ENCODE data around the gene TRNP1.
"Not testable (repeated sequence)": the region's sequence is repeated elsewhere in the genome, so short reads cannot be mapped to it uniquely, and the experiment has no call there.

TRNP1 gene, protein sequence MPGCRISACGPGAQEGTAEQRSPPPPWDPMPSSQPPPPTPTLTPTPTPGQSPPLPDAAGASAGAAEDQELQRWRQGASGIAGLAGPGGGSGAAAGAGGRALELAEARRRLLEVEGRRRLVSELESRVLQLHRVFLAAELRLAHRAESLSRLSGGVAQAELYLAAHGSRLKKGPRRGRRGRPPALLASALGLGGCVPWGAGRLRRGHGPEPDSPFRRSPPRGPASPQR
- 0 to 0.88 (median 0.40) reads per million in 9 experiments for total RNA-seq

GRCh38 chr1:26993237-26994019 lies at the start of gene TRNP1:
Gene TRNP1 (plus strand): TSS chr1:26993692. CDS start chr1:26993787, 95 bp downstream.
- Mint-ChIP-seq H3K27me3 (peaks cover 47 to 79% of the 10 kb centered on the region in 2 donors), H3K4me1 (ENCODE audit: low read depth in 2 of 2) (peaks cover 11 to 15% of the 10 kb centered on the region in 2 donors), H3K9me3 (no peaks in the 10 kb centered on the region), H3K4me3 (peak within 1 kb of the TSS; percentile 79 to 80), H3K36me3 (ENCODE audit: insufficient read depth) (no peaks in the 10 kb centered on the region), H3K27ac (peak within 1 kb of the TSS in 1 of 2 donors; percentile 20)
- peak; percentile 68 for ATAC-seq (replicated peaks)
- DNase-seq = peak; percentile 44 to 52 (median 51)

- peaks cover 48% of the 10 kb centered on the region for H3K36me3 Mint-ChIP-seq (ENCODE audit: insufficient read depth)
- no peaks in the 10 kb centered on the region for H3K27me3 Mint-ChIP-seq
- H3K27ac Mint-ChIP-seq = no peak overlapping the region
- H3K4me3 Mint-ChIP-seq = no peak overlapping the region
- H3K9me3 Mint-ChIP-seq = no peaks in the 10 kb centered on the region
- DNase-seq (no peak), ATAC-seq (replicated peaks) (no peak)
- no peaks in the 10 kb centered on the region for H3K4me1 Mint-ChIP-seq (ENCODE audit: low read depth in 2 of 2)
Observed at GRCh38 chr1:26945138-26945537, 48.4 kb upstream of the TRNP1 start.

GRCh38 chr1:26945728-26946127 lies 47.8 kb upstream of the TRNP1 start:
- ATAC-seq (replicated peaks) = no peak
- Mint-ChIP-seq H3K27me3 (no peaks in the 10 kb centered on the region), H3K27ac (peak overlapping the region; percentile 52 to 55), H3K4me1 (ENCODE audit: low read depth in 2 of 2) (no peaks in the 10 kb centered on the region), H3K4me3 (no peak overlapping the region), H3K9me3 (no peaks in the 10 kb centered on the region), H3K36me3 (ENCODE audit: insufficient read depth) (peaks cover 48% of the 10 kb centered on the region)
- DNase-seq = no peak

DNA sequence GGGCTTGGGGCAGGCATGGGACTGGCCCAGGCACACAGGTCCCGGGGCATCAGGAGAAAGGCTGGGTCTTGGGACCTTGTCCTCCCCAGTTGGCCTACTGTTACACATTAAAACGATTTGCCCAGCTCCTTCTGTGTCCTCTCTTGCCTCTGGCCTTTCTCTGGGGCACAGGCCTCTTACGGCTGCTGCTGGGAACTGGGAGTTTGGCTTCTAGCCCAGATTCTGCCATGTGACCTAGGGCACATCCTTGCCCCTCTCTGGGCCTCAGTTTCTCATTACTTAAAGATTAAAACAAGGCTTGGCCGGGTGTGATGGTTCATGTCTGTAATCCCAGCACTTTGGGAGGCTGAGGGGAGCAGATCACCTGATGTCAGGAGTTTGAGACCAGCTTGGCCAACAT lies 47.2 kb upstream of the TRNP1 start:
- peak overlapping the region in 1 of 2 donors; percentile 55 for H3K27ac Mint-ChIP-seq
- no peak for DNase-seq
- H3K4me3 Mint-ChIP-seq = no peak overlapping the region
- ATAC-seq (replicated peaks) = no peak
- H3K9me3 Mint-ChIP-seq = no peaks in the 10 kb centered on the region
- H3K4me1 Mint-ChIP-seq (ENCODE audit: low read depth in 2 of 2) = no peaks in the 10 kb centered on the region
- H3K27me3 Mint-ChIP-seq = no peaks in the 10 kb centered on the region
- peaks cover 44% of the 10 kb centered on the region for H3K36me3 Mint-ChIP-seq (ENCODE audit: insufficient read depth)

GRCh38 chr1:26948725-26949057 lies 44.8 kb upstream of the TRNP1 start:
- not testable (repeated sequence) for H3K9me3 Mint-ChIP-seq; ATAC-seq (replicated peaks); H3K27me3 Mint-ChIP-seq; H3K4me3 Mint-ChIP-seq; H3K27ac Mint-ChIP-seq; H3K4me1 Mint-ChIP-seq (ENCODE audit: low read depth in 2 of 2); DNase-seq
- H3K36me3 Mint-ChIP-seq (ENCODE audit: insufficient read depth) = peaks cover 25% of the 10 kb centered on the region

GRCh38 chr1:26949266-26949925 lies 44.1 kb upstream of the TRNP1 start:
- Mint-ChIP-seq H3K4me1 (ENCODE audit: low read depth in 2 of 2) (no peaks in the 10 kb centered on the region), H3K27me3 (no peaks in the 10 kb centered on the region), H3K4me3 (no peak overlapping the region), H3K36me3 (ENCODE audit: insufficient read depth) (peaks cover 18% of the 10 kb centered on the region), H3K27ac (peak overlapping the region; percentile 50 to 81), H3K9me3 (no peaks in the 10 kb centered on the region)
- no peak for ATAC-seq (replicated peaks)
- no peak for DNase-seq

GRCh38 chr1:26949926-26950319 lies 43.6 kb upstream of the TRNP1 start:
- Mint-ChIP-seq H3K9me3 (no peaks in the 10 kb centered on the region), H3K27ac (peak overlapping the region; percentile 50 to 81), H3K27me3 (no peaks in the 10 kb centered on the region), H3K36me3 (ENCODE audit: insufficient read depth) (peaks cover 13% of the 10 kb centered on the region), H3K4me3 (no peak overlapping the region), H3K4me1 (ENCODE audit: low read depth in 2 of 2) (no peaks in the 10 kb centered on the region)
- ATAC-seq (replicated peaks) (no peak), DNase-seq (no peak)

DNA sequence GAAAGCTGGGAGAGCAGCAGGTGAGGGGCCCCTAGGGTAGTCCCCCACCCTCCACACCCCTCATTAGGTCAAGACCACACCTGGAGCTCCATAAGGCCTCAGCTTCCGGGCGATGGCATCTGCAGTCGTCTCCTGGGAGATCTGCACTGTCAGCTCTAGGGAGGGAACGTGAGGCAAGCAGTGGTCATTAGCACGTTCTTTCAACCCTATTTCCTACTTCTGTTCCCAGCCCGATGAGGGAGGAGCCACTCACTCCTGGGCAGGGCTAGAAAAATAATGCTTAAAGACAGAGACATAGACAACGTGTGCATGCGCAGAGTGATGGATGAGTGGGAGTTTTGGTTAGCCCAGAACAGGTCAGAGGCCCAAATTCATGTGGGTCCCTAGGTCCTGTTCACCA lies 42.9 kb upstream of the TRNP1 start:
- ATAC-seq (replicated peaks) = no peak
- no peaks in the 10 kb centered on the region for H3K4me1 Mint-ChIP-seq (ENCODE audit: low read depth in 2 of 2)
- DNase-seq = no peak
- peaks cover 10% of the 10 kb centered on the region for H3K36me3 Mint-ChIP-seq (ENCODE audit: insufficient read depth)
- H3K4me3 Mint-ChIP-seq = no peak overlapping the region
- no peak overlapping the region for H3K27ac Mint-ChIP-seq
- peaks cover 0 to 4% of the 10 kb centered on the region in 2 donors for H3K27me3 Mint-ChIP-seq
- no peaks in the 10 kb centered on the region for H3K9me3 Mint-ChIP-seq

DNA sequence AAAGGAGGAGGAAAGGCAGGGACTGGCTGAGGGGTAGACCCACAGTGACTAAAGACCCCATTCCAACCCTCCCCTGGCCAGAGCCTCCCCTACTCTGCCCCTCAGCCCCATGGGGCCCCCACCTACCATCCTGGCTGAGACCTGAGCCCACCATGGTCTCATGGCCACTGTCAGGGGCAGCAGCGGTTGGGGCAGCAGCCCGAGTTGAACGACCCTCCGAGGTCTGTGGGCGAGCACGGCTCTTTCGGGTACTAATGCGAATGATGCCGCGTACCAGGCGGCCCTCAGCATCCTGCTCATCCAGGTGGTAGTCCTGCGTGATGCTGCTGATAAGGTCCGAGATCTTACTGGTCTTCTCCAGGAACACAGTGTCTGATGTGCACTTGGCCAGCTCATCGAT lies 42.3 kb upstream of the TRNP1 start:
- Mint-ChIP-seq H3K4me3 (no peak overlapping the region), H3K36me3 (ENCODE audit: insufficient read depth) (peaks cover 4% of the 10 kb centered on the region), H3K9me3 (no peaks in the 10 kb centered on the region), H3K4me1 (ENCODE audit: low read depth in 2 of 2) (no peaks in the 10 kb centered on the region), H3K27ac (no peak overlapping the region), H3K27me3 (peaks cover 0 to 8% of the 10 kb centered on the region in 2 donors)
- DNase-seq (no peak), ATAC-seq (replicated peaks) (no peak)

DNA sequence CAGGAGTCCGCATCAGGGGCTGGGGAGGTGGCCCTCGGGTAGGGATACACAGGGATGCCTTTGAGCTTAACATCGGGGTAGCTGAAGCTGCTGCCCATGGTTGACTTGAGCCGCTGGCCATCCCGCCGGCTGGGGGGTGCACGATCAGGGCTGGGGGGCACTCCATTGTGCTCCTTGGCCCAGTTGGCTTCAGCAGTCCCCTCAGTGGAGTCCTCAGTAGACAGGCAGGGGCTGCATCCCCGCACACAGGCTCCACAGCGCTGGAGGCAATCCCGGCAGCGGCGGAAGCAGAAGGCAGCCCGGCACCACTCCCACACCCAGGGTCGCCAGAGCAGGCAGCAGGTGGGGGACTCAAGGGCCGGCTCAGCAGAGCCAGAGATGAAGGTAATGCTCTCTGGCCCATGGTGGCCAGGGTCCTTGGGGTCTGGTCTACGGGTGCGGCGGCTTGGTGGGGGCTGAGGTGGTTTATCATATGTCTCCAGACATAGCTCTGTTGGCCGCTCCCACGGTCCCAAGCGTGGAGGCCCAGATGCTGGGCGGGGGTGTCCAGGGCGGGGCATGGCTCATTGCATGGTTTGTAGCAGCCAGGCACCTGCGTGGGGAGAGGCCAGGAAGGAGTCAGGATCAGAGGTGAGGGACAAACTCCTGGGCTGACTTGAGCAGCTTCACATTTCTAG lies 41.5 kb upstream of the TRNP1 start:
- Mint-ChIP-seq H3K27ac (no peak overlapping the region), H3K4me1 (ENCODE audit: low read depth in 2 of 2) (no peaks in the 10 kb centered on the region), H3K9me3 (no peaks in the 10 kb centered on the region), H3K36me3 (ENCODE audit: insufficient read depth) (no peaks in the 10 kb centered on the region), H3K27me3 (peaks cover 0 to 9% of the 10 kb centered on the region in 2 donors), H3K4me3 (no peak overlapping the region)
- ATAC-seq (replicated peaks) (no peak), DNase-seq (no peak)

DNA sequence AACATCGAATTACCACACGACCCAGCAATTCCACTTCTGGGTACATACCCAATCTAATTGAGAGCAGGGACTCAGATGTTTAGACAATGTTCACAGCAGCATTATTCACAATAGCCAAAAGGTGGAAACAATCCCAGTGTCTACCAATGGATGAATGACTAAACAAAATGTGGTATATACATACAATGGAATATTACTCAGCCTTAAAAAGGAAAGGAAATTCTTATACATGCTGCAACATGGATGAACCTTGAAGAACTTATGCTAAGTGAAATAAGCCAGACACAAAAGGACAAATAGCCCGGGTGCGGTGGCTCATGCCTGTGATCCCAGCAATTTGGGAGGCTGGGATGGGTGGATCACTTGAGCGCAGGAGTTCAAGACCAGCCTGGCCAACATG lies 40.1 kb upstream of the TRNP1 start:
- no peak overlapping the region for H3K4me3 Mint-ChIP-seq
- ATAC-seq (replicated peaks) (no peak), DNase-seq (no peak)
- no peaks in the 10 kb centered on the region for H3K9me3 Mint-ChIP-seq
- no peak overlapping the region for H3K27ac Mint-ChIP-seq
- peaks cover under 1 to 18% of the 10 kb centered on the region in 2 donors for H3K27me3 Mint-ChIP-seq
- no peaks in the 10 kb centered on the region for H3K36me3 Mint-ChIP-seq (ENCODE audit: insufficient read depth)
- H3K4me1 Mint-ChIP-seq (ENCODE audit: low read depth in 2 of 2) = no peaks in the 10 kb centered on the region

DNA sequence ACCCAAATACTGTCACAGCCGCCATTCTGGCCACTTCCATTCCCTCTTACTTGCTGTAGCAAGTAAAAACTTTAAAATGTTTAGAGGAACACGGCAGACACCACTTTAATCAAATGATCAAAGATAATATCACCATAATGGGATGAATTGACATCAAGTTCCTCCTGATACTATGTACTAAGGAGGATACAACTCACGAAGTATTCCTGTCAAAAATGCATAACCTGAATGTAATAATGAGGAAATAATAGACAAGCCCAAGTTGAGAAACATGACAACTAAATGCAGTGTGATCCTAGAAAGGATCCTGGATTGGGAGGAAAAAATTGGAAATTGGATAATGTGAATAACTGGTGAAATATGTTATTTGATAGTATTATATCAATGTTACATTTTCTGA lies 37.2 kb upstream of the TRNP1 start:
- no peak overlapping the region for H3K27ac Mint-ChIP-seq
- H3K4me3 Mint-ChIP-seq = no peak overlapping the region
- ATAC-seq (replicated peaks) = no peak
- no peak for DNase-seq
- peaks cover 5 to 7% of the 10 kb centered on the region in 2 donors for H3K4me1 Mint-ChIP-seq (ENCODE audit: low read depth in 2 of 2)
- peaks cover 15 to 38% of the 10 kb centered on the region in 2 donors for H3K27me3 Mint-ChIP-seq
- no peaks in the 10 kb centered on the region for H3K9me3 Mint-ChIP-seq
- peaks cover 6% of the 10 kb centered on the region for H3K36me3 Mint-ChIP-seq (ENCODE audit: insufficient read depth)

- peaks cover 5 to 7% of the 10 kb centered on the region in 2 donors for H3K4me1 Mint-ChIP-seq (ENCODE audit: low read depth in 2 of 2)
- ATAC-seq (replicated peaks) = no peak
Observed at GRCh38 chr1:26957306-26957705, 36.2 kb upstream of the TRNP1 start.

More at GRCh38 chr1:26957306-26957705, 36.2 kb upstream of the TRNP1 start:
- H3K4me3 Mint-ChIP-seq = no peak overlapping the region
- no peaks in the 10 kb centered on the region for H3K9me3 Mint-ChIP-seq
- peaks cover 16 to 42% of the 10 kb centered on the region in 2 donors for H3K27me3 Mint-ChIP-seq
- DNase-seq = no peak
- peaks cover 10% of the 10 kb centered on the region for H3K36me3 Mint-ChIP-seq (ENCODE audit: insufficient read depth)
- no peak overlapping the region for H3K27ac Mint-ChIP-seq
